A204.1 (cell line): ENCODE results near the gene NPPA.
"Not testable (repeated sequence)": the region's sequence is repeated elsewhere in the genome, so short reads cannot be mapped to it uniquely, and the experiment has no call there.

Source experiments
- FAIRE-seq: peaks from 2 replicates; lab custom pipeline; 2012; peaks lifted over from hg19 to GRCh38; lab: Jason Lieb, UNC

The NPPA gene

DNA sequence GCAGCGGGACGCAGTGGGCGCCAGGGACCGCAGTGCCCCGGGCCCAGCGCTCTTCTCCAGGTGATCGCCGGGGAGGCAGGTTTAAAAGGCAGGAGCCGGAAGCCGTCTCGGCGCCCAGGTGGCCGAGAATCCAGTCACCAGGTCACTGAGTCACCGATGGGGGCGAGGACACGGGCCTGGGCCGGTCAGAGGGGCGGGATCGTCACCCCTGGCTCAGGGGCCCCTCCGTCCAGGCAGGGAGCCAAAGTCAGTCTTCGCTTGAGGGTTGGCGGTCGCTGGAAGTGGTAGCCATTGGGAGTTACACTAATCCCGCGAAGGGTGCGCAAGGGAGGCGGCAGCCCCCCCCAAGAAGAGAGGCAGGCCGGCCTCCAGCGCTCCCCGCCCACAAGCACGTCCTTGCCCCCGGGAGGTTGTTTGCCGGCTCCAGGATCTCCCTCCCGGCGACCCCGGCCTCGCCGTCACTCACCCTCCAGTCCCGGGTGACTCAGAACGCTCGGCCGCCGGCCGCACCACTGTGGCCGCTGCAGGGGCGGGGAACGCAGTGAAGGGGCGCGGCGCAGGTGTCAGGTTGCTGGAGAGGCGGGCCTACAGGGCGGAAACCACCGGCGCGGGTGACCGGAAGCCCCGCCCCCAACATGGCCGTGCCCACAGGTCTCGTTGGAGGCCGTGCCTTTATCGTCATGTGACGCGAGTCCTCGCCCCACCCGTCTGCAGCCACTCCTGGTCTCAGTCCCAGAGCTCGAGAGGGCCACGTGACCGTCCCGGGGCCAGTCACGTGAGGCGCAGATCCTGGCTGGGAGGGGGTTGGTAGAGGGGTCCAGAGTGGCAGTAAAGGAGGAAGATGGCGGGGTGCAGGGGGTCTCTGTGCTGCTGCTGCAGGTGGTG lies 41.9 kb downstream of the NPPA start, which contains the start of the genes CLCN6 and MTHFR:
TSS of gene CLCN6 (plus strand) at position 770 of the 885 bp plus-strand sequence. CDS start at position 842, 72 bp downstream.
TSS of gene MTHFR (minus strand) at position 543 of the 885 bp plus-strand sequence. CDS start 2,848 bp downstream, outside the sequence.
- FAIRE-seq, result peak; percentile 96

DNA sequence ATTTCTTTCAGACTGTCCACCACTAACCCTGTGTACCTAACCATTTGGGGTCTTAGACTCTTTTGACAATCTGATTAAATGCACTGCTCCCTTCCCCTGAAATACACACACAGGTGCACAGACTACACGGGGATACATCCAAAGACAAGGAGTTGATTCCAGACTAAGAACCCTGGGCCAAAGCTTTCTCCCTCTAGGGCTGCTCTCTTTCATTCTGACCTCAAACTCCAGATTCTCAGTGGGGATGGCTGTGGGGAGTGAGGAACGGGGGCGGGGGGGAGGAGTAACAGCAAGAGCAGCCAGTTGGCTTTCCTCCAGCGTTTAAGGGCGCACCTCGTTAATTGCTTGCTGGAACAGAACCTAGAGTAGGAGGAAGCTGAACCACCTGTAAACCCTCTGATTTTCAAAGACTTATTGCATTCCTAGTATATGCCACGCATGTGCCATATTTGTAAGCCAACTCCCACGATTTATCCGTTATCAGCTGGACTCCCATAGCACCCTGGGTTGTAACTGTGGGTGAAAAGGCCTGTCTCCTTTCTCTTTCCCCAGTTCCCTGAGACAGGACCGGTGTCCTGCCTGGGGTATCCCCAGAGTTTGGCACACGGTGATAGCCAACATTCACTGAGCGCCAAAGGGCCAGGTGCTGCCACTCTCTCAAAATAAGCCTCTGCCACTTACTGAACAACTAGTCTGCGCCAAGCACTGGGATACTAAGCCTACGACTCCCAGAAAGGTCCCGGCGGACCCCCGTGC lies 42.7 kb downstream of the NPPA start:
- no peak for FAIRE-seq

DNA sequence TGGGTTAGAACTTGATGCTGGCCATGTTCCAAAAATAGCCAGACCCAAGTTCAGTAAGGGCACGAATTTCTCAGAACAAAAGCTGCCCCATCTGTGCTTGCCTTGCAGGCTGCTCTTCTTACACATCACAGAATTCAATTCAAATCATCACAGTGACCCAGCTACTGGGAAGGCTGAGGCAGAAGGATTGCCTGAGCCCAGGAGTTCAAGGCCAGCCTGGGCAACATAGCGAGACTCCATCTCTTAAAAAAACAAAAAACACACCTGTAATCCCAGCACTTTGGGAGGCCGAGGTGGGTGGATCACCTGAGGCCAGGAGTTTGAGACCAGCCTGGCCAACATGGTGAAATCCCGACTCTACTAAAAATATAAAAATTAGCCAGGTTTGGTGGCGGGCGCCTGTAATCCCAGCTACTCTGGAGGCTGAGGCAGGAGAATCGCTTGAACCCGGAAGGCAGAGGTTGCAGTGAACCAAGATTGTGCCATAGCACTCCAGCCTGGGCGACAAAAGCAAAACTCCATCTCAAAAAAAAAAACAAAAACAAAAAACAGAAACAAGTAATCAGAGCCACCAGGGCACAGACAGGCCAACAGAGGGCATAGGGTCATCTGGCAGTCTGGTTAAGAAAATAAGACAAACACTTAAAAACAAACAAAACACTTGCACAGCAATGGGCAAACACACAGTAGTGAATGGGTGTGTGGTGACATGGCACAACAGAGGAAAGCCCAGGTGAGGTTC lies 43.5 kb downstream of the NPPA start:
- not testable (repeated sequence) for FAIRE-seq

DNA sequence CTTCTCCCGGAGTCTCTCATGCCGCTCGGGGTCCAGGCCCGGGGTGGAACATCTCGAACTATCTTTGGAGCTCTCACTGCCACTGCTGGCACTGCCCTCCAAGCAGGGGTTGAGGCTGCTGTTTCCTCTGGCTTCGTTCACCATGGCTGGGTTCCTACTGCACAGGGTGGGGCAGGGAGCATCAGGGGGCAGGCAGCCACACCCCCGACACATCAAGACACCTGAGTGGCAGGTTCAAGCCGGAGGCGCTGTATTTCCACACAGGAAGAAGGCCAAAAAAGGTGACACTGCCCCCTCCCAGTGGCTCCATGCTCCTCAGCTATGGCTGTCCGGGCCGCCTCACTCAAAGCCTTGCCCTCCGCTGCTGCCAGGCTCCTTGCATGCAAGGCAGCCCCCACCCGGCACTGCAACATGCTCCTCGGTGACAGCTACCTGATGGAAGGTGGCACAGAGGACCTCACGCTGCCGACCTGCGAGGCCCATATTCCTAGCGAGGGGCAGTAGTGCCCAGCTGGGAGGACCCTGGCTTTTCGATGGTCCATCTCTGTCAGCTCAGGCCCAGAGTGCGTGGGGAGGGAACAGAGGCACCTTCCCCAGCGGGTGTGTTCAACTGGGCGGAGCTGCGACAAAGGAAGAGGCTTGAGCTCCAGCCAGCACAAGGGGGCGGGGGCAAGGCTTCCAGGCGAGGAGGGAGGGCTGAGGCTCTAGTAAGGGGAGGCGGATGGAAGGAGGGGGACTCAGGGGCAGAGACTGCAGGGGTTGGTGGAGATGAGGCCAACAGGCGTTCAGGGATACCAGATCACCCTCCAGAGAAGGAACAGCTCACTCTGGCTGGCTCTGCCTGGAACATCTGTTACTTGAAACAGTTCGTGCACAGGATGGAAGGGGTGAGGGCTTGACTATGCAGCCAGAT lies 44.4 kb downstream of the NPPA start:
- FAIRE-seq, result no peak

DNA sequence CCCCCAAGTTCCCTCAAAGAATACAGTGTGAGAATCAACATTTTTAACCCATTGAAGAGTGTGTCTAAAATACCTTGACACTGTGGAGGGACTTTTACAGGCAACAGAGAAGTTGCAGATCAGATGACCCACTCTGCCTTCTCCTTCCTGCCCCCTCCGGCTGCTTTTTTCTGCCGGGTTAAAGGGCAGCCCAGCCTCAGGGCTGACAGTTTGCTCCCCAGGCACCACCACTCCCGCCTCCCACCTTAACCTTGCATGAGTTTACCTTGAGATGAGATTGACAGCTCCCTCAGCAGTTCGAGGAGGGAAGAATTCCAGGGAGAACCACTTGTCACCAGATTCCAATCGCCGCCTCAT lies 45.0 kb downstream of the NPPA start:
- no peak for FAIRE-seq

DNA sequence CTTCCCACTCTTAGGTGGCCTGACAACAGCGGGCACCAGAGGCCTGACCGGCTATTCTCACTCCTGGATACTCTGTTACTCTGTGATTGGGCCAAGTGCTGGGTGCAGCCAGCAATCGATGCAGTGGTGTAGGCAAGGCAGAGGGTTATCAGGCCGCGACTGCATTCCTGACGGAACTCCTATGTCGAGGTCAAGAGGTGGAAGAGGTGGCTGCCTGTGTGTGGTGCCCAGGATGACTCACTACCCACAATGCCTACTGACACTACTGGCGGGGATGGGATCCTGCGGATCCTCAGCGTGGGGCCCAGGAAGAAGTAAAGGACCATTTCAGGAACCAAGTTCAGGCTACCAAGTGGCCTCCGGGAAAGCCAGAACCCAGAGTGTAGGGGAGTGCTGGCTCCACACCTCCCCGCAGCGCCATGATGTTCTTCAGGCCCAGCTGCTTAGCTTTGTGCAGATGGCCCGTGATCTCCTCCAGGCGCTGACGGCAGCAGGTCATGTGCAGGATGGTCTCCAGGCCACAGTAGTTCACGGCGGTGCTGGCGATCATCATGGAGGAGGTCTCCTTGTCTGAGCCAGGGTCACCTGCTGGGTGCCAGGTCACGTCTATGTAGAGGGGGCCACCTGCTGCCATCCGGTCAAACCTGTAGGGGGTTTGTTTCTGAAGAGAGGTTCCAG lies 46.7 kb downstream of the NPPA start:
- no peak for FAIRE-seq

DNA sequence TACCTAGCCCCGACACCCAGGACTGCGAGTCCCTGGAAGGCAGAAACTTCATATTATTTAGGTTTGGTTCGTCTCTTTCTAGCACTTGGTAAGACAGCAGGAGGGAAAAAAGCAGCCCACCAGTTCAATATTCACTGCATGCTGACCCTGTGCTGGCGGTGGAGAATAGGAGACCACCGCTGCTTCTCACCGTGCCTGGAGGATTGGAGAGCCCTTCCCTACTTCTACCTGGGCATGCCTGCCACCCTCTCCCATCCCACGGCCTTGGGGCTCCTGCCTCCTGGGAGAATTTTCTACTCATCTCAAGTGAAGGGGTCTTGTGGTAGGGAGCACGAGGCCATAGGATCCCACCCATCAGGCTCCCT lies 47.2 kb downstream of the NPPA start:
- FAIRE-seq, result no peak

DNA sequence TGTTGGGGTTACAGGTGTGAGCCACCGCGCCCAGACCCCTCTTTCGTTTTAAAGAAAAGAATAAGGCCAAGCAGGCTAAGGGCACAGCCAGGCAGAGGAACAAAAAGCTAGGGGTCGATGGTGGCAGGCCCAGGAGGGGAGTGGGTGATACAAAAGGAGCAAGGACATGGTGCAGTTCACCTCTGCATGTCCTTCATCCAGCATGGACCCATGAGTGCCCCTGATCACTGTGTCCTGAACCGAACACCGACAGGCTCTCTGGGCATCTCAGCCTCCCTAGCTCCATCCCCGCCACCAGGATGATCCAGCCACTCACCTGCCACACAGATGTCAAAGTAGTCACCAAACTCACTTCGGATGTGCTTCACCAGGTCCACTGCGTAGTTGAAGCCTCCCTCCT lies 47.7 kb downstream of the NPPA start:
- FAIRE-seq, result no peak

DNA sequence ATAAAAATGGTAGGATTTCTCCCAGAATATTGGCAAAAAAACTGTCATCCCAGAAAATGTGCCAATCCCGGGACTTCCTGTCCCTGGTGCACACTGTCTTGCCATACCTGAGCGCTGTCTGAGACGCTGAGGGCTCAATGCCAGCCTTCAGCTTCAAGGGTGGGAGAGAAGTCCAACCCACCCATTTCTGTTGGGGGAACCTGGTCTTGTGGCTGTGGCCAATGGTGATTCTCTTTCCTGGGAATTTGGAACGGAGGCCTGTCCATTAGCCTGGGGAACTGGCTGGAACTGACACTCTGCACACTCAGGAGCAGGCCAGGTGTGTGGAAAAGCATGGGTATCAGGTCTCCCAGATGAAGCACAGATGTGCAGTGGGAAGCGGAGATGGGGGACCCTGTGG lies 48.5 kb downstream of the NPPA start:
- no peak for FAIRE-seq

DNA sequence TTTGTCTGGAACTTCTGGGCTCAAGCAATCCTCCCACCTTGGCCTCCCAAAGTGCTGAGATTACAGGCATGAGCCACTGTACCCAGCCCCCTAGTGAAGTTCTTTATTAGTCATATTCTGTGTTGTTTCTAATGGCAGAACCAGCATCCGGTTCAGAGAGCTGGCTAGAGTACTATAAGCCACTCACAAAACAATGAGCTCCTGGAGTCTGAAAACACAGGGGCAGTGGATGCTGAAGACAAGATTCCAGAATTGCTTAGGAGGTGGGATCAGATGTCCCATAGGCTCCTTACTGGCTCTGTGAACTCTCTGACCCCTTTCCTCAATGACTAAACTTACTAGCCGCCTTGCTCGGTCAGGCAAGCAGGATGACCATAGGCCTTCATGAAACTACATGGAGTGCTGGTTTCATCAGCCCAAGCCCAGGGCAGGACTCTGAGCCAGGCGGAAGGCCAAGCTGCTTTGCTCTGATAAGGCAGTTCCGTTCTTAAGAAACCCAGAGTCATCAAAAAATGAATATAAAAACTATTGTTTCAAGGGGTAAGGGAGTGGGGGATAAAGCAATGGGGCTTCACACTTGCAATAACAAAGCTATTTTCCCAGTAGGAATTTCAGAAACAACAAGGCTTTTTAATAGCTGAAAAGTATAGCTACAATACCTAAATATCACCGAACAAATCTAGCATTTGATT lies 49.9 kb downstream of the NPPA start:
- no peak for FAIRE-seq

DNA sequence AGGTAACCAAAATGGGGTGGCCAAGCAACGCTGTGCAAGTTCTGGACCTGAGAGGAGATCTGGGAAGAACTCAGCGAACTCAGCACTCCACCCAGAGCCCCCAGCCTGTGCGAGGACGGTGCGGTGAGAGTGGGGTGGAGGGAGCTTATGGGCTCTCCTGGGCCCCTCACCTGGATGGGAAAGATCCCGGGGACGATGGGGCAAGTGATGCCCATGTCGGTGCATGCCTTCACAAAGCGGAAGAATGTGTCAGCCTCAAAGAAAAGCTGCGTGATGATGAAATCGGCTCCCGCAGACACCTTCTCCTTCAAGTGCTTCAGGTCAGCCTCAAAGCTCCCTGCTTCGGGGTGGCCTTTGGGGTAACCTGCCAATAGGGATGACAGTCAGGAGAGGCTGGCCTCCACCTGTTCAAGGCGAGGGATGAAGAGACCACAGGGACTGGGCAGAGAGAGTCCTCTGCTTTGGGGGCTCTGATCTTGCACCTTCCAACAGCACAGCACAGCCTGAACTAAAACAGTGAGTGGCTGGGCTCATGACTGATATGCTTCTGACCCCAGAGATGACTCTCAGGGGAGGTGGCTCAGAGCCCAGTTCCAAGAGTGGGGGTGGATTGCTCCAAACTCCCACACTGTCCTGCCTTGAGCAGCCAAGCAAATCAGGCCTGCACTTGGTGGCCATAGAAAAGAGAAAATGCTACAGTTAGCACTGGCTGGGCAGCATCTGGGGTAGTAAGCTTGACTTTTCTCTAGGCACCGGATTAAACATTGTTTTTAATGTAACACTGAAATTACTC lies 51.4 kb downstream of the NPPA start:
- FAIRE-seq, result no peak
